ENCODE measurements around the gene CYP4F8.
"Not testable (repeated sequence)": the region's sequence is repeated elsewhere in the genome, so short reads cannot be mapped to it uniquely, and the experiment has no call there.

Gene CYP4F8

DNA sequence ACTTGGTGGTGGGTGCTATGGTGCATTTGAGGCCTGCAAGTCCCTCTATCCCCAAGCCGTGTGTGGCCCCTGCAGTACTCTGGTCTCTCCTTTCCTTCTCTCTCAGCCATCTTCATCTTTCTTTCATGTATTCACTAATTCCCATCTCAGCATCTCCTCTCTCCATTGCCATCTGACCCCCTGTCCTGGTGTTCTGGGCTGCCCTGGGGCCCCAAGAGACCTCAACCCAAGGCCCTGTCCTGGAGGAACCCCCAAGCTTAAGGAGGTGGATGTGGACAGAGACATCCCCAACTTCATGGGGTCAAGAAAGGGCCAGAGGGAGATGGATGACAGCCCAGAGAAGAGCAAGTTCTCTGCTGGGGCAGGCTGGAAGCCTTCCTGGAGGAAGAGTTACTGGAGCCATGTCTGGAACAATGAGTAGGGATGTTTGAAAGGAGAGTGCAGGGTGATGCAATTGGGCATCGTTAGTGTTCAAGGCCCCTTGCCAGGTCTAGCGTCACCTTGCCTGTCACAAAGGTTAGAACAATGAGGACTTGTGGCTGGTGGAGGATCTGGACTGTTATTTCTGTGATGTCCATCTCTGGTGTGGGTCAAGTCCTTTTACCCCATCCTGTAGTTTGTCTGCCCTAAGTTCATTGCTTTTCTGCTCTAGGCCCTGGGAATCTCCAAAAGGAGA, 29.2 kb downstream of the CYP4F8 start:
- Histone ChIP-seq H3K79me2 (ENCODE audit: insufficient read depth, low read length) (no peaks in the 10 kb centered on the region), H2AFZ (ENCODE audit: low read depth, low read length) (no peak overlapping the region), H3K9me3 (ENCODE audit: insufficient read depth, low read length, severe bottlenecking) (no peaks in the 10 kb centered on the region), H3K9ac (ENCODE audit: low read depth, low read length) (no peak overlapping the region), H3K4me2 (ENCODE audit: insufficient read depth, low read length) (no peak overlapping the region), H3K27me3 (ENCODE audit: insufficient read depth, low read length, poor library complexity) (no peaks in the 10 kb centered on the region), H3K4me3 (ENCODE audit: low read depth in 1 of 2, low read length in 2 of 2) (no peak overlapping the region), H3K27ac (ENCODE audit: low read length) (no peak overlapping the region), H3K4me1 (ENCODE audit: insufficient read depth, low read length) (no peaks in the 10 kb centered on the region), H4K20me1 (ENCODE audit: insufficient read depth, low read length) (no peaks in the 10 kb centered on the region; the same call in 1 of the 2 replicates), H3K36me3 (ENCODE audit: insufficient read depth, low read length) (no peaks in the 10 kb centered on the region)
- ATAC-seq (ENCODE audit: insufficient read depth, low read depth) = no peak
- TF ChIP-seq, protein P1, sequence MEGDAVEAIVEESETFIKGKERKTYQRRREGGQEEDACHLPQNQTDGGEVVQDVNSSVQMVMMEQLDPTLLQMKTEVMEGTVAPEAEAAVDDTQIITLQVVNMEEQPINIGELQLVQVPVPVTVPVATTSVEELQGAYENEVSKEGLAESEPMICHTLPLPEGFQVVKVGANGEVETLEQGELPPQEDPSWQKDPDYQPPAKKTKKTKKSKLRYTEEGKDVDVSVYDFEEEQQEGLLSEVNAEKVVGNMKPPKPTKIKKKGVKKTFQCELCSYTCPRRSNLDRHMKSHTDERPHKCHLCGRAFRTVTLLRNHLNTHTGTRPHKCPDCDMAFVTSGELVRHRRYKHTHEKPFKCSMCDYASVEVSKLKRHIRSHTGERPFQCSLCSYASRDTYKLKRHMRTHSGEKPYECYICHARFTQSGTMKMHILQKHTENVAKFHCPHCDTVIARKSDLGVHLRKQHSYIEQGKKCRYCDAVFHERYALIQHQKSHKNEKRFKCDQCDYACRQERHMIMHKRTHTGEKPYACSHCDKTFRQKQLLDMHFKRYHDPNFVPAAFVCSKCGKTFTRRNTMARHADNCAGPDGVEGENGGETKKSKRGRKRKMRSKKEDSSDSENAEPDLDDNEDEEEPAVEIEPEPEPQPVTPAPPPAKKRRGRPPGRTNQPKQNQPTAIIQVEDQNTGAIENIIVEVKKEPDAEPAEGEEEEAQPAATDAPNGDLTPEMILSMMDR (IDR thresholded peaks at IDR 0.05; ENCODE audit: borderline replicate concordance, extremely low read depth, low read length, poor library complexity, severe bottlenecking) = no peak
- TF ChIP-seq EZH2 (IDR thresholded peaks at IDR 0.05; ENCODE audit: borderline replicate concordance, low read depth, low read length, severe bottlenecking) = no peak
- no peak for DNase-seq

DNA sequence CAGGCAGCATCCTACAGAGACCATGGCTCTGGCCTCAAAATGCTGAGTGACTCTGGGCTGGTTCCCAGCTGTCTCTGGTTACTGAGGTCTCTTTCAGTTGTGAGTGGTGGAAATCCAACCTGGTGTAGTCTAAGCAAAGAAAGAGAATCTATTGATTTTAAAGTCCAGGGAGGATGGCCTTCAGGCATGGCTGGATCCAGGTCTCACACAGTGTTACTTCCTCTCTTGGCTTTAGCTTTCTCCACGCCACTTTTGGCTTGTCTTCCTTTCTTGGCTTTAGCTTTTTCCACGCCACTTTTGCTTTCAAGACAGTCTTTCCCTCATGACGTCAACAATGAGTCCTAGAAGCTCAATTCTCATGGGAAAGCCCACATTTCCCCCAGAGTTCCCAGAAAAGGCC, 29.8 kb downstream of the CYP4F8 start:
- Histone ChIP-seq H3K4me1 (ENCODE audit: insufficient read depth, low read length) (no peaks in the 10 kb centered on the region), H3K79me2 (ENCODE audit: insufficient read depth, low read length) (no peaks in the 10 kb centered on the region), H3K4me2 (ENCODE audit: insufficient read depth, low read length) (no peak overlapping the region), H3K9ac (ENCODE audit: low read depth, low read length) (no peak overlapping the region), H3K4me3 (ENCODE audit: low read depth in 1 of 2, low read length in 2 of 2) (no peak overlapping the region), H3K9me3 (ENCODE audit: insufficient read depth, low read length, severe bottlenecking) (no peaks in the 10 kb centered on the region), H3K36me3 (ENCODE audit: insufficient read depth, low read length) (no peaks in the 10 kb centered on the region), H3K27me3 (ENCODE audit: insufficient read depth, low read length, poor library complexity) (no peaks in the 10 kb centered on the region), H2AFZ (ENCODE audit: low read depth, low read length) (no peak overlapping the region), H4K20me1 (ENCODE audit: insufficient read depth, low read length) (no peaks in the 10 kb centered on the region; the same call in 1 of the 2 replicates), H3K27ac (ENCODE audit: low read length) (no peak overlapping the region)
- ATAC-seq (ENCODE audit: insufficient read depth, low read depth) (no peak), DNase-seq (no peak)
- TF ChIP-seq, protein P1 (IDR thresholded peaks at IDR 0.05; ENCODE audit: borderline replicate concordance, extremely low read depth, low read length, poor library complexity, severe bottlenecking) = no peak
- no peak for TF ChIP-seq EZH2 (IDR thresholded peaks at IDR 0.05; ENCODE audit: borderline replicate concordance, low read depth, low read length, severe bottlenecking)

DNA sequence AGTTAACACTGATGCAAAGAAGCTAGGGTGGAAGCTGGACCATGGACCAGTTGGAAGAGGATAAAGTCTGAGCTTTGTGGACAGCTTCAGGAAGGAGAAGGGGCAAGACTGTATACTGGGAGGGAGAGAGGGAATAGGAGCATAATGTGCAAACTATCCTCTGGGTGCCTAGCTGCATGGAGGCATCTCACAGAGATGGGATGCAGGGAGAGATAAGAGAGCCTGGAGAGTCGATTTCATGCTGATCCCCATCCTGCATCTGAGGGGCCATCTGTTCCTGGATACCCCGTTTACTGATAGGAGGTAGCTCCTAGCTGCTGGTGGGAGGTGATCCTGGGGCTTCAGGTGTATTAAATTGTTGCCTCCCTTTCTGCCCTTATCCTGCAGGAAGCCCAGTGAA, 34.5 kb downstream of the CYP4F8 start:
- H3K9me3 ChIP-seq (ENCODE audit: insufficient read depth, low read length, severe bottlenecking) = no peaks in the 10 kb centered on the region

DNA sequence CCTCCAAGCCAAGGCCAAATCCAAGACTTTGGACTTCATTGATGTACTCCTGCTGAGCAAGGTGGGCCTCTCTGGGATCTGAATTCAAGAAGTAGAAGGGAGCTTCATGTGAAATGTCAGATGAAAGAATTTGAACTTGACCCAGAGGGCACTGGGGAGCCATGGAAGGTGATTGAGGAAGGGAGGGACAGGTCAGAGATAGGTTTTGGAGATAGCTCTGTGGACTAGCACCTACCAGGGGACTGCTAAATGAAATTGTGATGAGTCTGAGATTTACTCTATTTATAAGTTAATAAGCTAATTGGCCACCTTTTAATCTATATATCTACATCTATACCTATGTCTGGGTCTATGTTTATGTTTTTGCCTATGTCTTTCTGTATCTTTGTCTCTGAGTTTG, 35.1 kb downstream of the CYP4F8 start:
- H3K27ac ChIP-seq (ENCODE audit: low read length); H3K27me3 ChIP-seq (ENCODE audit: insufficient read depth, low read length, poor library complexity); H4K20me1 ChIP-seq (ENCODE audit: insufficient read depth, low read length); H3K4me2 ChIP-seq (ENCODE audit: insufficient read depth, low read length); H3K79me2 ChIP-seq (ENCODE audit: insufficient read depth, low read length); H3K36me3 ChIP-seq (ENCODE audit: insufficient read depth, low read length); H3K4me3 ChIP-seq (ENCODE audit: low read depth in 1 of 2, low read length in 2 of 2); H2AFZ ChIP-seq (ENCODE audit: low read depth, low read length); DNase-seq; H3K4me1 ChIP-seq (ENCODE audit: insufficient read depth, low read length); ATAC-seq (ENCODE audit: insufficient read depth, low read depth); H3K9me3 ChIP-seq (ENCODE audit: insufficient read depth, low read length, severe bottlenecking); H3K9ac ChIP-seq (ENCODE audit: low read depth, low read length): not testable (repeated sequence)

More for the DNA sequence above, 34.5 kb downstream of the CYP4F8 start:
- Histone ChIP-seq H3K4me2 (ENCODE audit: insufficient read depth, low read length) (no peak overlapping the region), H3K79me2 (ENCODE audit: insufficient read depth, low read length) (no peaks in the 10 kb centered on the region), H3K27me3 (ENCODE audit: insufficient read depth, low read length, poor library complexity) (no peaks in the 10 kb centered on the region), H3K36me3 (ENCODE audit: insufficient read depth, low read length) (no peaks in the 10 kb centered on the region), H2AFZ (ENCODE audit: low read depth, low read length) (no peak overlapping the region), H3K9ac (ENCODE audit: low read depth, low read length) (no peak overlapping the region), H3K27ac (ENCODE audit: low read length) (no peak overlapping the region), H3K4me3 (ENCODE audit: low read depth in 1 of 2, low read length in 2 of 2) (no peak overlapping the region), H3K4me1 (ENCODE audit: insufficient read depth, low read length) (no peaks in the 10 kb centered on the region), H4K20me1 (ENCODE audit: insufficient read depth, low read length) (no peaks in the 10 kb centered on the region)
- no peak for ATAC-seq (ENCODE audit: insufficient read depth, low read depth)
- no peak for DNase-seq
- TF ChIP-seq, protein P1 (IDR thresholded peaks at IDR 0.05; ENCODE audit: borderline replicate concordance, extremely low read depth, low read length, poor library complexity, severe bottlenecking) = no peak
- TF ChIP-seq EZH2 (IDR thresholded peaks at IDR 0.05; ENCODE audit: borderline replicate concordance, low read depth, low read length, severe bottlenecking) = no peak
